Stimulated activated CD4-positive, alpha-beta T cell treated with anti-CD3 and anti-CD28 coated beads, Interleukin-2, amount 100 ng/mL, for 48 hours (primary cell): ENCODE results near the gene RBM46.

ENCODE experiments used
- DNase-seq, 2 donors: peaks; one replicate each; pipeline ENCODE4 v3.0.0-alpha.2; 2020

RBM46 gene, protein sequence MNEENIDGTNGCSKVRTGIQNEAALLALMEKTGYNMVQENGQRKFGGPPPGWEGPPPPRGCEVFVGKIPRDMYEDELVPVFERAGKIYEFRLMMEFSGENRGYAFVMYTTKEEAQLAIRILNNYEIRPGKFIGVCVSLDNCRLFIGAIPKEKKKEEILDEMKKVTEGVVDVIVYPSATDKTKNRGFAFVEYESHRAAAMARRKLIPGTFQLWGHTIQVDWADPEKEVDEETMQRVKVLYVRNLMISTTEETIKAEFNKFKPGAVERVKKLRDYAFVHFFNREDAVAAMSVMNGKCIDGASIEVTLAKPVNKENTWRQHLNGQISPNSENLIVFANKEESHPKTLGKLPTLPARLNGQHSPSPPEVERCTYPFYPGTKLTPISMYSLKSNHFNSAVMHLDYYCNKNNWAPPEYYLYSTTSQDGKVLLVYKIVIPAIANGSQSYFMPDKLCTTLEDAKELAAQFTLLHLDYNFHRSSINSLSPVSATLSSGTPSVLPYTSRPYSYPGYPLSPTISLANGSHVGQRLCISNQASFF

DNA sequence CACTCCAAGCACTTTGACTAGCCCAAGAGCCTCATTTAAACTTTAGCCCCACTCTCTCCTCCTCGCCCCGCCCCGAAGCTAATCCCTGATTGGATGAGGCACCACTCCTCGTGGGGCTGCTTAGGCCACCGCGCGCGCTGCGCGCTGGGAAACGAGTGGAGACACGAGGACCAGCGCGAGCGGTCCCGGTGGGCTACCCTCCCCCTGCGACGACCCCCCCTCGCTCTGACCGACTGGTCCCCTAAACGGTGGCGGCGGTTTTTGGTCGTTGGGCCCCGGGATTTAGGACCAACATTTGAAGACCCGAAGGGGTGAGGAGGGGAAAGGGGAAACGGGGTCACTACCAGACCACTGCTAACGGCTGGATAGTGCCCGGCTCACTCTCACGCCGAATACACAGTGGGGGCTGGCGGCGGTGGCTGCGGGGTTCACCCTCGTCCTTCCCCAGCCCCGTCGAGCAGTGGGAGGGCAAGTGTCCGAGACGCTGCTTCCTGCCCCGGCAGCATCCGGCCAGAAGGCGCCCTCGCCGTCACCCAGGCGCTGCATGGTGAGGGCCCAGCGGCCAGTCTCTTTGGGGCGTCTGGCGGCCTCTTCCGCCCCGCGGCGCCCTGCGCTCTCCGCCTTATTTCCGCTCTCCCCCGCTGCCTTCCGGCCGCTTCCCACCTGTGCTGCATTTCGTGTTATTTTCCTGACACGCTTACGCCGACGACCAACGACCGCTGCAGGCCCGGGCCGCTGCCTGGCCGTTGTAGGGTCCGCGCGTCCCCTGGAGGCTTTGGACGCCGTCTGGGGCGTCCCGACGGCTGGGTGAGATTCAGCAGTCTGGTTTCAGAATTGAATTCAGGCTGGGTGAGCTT is at the start of gene RBM46:
Gene RBM46, plus strand, starts transcription at position 147 of the 857 bp plus-strand sequence. CDS start 15,481 bp downstream, outside the sequence.
- DNase-seq = no peak

DNA sequence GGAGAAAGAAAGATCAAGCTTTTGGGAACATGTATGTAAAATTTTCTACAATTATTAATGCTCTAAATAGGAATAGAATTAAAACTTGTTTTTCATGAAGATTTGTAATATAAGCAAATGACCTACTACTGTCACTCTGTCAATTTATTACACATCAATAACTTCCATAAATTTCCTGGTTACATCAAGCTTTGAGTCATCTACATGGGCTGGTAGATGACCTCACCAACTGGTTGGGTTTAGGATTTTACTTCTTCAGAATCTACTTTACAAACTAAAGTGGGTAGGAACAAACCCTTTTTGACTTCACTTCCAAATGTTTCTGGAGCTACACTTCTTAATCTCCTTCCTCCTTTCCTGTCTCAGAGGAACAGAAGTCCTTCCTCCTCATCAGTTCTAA is 49.3 kb upstream of the RBM46 start:
- DNase-seq = no peak

DNA sequence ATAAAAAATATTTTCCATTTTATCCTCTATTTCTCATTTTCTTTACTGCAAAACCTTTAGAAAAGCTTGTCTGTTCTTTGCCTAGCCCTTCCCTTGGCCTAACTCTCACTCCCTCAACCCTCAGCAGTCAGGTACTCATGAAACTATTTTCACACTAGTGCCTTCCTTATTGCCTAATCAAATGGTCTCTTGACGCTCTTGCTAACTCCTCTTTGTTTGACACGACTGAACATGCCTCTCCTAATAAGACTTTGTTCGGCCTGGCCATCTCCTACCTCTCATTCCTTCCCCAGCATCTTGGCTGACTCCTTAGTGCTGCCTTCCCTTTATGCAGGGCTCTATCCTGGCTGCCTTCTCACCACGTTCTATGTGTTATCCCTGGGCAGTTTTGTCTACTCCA is 48.4 kb upstream of the RBM46 start:
- no peak for DNase-seq

DNA sequence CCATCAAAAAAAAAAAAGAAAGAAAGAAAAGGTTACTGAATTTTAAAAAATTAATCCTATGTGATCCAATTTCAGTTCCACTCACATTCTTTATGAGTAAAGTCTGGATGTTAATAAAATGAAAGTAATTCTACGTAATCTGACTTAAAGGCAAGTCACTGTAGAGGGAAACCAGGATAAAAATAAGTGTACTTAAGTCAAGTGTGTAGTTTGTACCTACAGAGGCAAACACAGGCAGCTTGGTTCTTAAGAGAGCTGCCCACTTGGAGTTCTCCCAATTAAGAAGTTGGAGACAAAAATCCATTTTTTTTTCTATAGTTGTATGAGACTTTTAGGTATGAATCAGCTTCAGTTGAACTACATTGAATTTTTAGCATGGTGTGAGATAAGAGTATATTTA is 44.3 kb upstream of the RBM46 start:
- DNase-seq = no peak

DNA sequence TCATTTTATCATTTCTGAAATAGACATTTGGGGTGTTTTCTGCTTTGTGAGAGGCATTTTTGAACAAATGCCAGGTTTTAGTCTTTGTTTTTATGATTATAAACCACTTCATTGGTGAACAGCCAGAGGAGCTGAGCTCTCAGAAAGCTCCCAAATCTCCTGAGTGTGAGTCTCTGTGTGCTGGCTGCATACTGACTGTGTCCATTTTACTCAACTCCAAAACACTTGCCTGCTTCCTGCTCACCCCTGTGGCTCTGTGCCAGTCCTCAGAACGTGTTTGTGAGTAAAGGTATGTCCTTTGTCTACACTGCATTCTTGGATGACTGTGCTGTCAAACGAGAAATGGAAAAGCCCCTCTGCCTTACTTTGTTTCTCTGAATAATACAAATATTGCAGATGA is 42.6 kb upstream of the RBM46 start:
- DNase-seq = no peak

DNA sequence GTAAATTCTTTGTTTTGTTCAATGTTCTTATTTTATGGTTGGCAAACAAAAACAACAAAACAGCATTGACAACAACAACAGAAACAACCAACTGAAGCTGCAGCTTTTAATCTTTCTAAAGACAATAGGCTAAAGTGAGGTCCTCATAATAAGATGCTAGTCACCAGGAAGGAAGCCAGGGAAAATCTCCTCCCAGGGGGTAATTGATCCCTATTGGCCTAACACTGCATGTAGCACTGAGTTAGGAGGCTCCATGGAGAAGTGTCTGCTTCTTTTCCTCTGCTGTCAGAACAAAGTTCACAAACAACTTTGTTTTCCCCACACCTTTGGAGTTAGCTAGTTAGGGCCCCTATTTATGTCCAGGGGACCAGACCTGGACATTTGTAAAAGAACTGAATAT is 42.0 kb upstream of the RBM46 start:
- DNase-seq = no peak

DNA sequence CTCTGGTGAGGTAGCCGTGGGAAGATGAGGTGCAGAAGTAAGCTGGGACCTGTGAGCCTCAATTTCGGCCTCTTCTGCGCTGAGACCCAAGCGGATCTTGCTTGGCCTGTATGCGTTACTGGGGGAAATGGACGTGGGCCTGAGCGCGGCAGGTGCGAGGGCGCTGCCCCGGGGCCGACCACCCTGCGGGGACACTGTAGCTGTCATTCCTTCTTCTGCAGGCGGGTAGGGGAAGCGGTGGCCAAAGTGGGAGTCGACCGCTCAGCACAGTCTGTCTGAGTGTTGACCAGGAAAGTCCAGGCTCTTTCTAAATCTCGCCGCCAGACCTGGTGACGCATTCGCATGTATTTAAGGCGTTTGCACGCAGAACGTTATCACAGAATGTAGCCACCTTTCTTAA is 40.6 kb upstream of the RBM46 start:
- no peak for DNase-seq

DNA sequence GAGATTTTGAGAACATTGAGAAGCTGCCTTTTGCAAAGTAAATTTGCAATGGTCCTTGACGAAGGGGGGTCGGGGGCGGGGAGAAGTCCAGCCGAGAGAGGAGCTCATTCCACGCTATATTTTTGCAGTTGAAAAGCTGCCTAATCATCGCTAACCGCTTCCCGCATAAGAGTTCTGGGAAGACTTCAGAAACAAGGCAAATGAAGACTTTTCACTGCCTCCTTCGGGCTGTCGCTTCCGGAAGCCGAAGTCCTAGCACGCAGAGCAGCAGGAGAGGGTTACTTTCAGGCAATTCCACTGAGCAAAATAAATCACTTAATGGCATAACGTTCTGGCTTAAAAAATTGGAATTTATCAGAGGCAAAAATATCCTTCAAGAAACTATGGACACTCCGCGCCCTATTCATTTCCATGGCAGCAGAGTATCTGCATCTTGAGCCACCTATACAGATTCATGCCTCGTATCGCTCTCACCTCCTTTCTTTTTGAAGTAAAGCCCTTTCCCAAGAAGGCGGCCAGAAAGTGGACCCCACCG is 39.9 kb upstream of the RBM46 start:
- no peak for DNase-seq

DNA sequence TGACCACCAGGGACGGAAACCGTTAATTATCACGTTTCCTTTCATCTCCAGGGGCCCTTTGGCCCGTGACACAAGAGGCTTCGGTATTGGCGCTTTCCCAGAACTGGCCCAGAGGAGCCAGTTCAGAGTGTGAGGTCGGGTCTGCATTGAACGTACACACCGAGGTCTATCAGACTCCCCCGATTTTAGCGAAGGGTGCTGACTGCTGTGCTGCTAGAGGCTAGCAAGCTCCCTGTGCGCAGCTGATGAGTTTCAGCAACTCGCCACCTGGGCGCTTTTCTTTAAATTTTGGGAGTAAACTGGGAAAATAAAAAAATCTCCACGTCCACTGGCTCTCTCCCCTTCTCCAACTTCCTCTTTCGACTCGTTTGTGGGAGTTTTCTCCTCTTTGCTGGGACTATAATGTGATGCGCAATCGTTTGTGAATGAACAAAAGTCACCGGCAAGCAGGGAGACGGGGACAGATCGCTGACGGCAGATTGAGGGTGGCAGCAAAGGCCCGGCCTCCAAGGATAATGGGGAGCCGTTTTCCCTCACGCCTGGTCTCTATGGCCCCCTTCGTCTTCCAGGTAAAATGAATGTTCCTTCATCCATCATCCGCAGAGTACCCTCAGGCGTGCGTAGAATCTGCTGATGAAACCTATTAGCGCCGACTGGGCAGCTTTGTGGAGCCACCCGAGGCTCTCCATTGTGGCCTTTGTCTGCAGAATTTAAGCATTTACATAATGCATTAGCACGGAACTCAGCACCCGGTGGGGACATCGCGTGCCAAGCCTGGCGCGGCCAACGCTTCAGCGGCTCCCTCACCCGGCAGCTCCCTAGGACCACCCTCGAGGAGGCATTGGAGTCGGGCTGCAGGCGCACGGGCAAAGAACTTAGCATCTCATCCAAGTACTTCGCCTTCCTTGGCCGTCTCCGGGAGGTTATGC is 38.9 kb upstream of the RBM46 start:
- no peak for DNase-seq

DNA sequence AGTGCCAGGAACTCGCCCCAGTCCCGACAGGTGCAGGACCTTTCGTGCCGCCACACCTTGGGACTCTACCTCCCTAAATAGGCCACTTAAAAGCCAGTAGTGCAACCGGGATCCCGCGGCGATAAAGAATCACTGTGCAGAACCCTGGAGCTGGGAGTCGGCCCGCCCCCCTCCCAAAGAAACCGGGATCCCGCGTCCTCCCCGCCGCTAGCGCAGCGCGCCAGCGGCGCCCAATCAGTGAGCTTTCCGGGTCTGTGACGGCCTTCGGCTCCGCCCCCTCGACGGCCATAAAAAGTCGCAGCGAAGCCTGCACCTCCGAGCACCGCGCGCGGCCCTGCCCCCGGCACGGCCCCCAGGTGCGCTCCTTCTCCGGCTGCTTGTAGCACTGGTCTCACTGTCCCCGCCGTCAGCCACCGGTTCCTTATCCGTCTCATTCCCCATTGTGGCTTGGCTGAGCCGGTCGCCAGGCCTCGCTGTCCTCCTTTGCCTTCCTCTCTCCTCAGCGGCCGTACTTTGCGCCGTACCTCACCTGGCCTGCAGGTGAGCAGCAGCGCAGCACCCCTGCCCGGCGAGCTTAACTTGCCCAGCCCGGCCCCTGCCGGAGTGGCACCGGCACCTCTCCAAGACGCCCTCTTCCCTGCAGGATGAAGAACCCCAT is 37.3 kb upstream of the RBM46 start, which contains the start of gene LRAT:
Gene LRAT, plus strand, starts transcription at position 318 of the 658 bp plus-strand sequence. Its CDS starts 327 bp downstream, at position 645.
- peak; percentile 17 to 33 for DNase-seq

DNA sequence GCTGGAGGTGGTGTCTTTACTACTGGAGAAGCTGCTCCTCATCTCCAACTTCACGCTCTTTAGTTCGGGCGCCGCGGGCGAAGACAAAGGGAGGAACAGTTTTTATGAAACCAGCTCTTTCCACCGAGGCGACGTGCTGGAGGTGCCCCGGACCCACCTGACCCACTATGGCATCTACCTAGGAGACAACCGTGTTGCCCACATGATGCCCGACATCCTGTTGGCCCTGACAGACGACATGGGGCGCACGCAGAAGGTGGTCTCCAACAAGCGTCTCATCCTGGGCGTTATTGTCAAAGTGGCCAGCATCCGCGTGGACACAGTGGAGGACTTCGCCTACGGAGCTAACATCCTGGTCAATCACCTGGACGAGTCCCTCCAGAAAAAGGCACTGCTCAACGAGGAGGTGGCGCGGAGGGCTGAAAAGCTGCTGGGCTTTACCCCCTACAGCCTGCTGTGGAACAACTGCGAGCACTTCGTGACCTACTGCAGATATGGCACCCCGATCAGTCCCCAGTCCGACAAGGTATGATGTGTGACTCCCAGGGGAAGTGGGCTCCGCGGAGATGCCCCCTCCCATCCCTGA is 36.6 kb upstream of the RBM46 start:
- DNase-seq = no peak

DNA sequence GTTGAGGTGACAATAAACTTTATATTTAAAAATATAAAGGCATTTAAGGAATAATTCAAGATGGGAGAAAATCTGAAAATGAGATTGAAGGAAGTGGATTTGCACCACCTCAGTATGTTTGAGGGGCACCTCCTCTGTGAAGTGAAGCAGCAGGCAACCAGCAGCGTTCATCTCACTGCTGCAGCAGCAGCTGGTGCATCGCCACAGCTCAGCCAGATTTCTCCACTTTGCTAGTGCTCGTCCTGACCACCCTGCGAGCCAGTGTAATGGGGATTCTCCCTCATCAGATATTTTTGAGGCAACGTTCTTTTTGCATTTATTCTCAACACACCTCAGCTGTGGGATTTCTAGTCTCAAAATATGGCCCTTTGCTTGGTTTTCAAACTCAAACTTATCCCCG is 23.4 kb upstream of the RBM46 start:
- DNase-seq = no peak

DNA sequence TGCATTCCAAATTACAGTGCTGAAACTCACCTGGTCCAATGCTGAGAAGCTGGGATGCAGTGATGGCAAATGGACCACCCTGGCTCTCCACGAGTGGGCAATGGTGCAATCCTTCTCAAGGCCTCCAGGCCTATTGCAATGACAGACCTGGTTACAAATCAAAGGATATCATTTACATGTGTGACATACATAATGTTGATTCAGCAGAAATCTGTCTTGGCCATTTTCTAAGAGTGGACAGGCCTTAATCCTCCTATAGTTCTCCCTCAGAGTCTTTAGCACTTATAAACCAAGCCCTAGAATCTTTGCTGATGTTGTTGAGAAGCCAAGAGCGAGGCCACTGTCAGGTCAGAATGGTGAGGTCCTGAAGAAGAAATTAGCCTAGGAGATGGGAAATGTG is 20.2 kb upstream of the RBM46 start:
- no peak for DNase-seq

DNA sequence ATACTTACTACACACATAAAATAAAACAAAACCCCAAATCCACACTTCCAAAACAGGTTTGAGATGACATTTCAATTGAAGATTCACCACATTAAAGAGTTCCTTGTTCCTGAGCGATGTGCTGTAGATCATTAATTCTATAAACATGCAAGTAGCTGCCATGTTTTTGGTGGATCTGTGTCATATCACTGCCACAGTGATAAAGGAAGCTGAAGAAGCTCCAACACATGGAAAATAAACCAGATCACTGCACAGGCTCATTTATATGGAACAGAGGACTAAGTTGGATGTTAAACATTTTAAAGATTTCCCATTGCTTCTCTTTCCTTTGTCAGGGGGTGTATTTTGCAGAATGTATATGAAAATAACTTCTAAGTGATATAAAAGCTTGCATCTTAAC is 2.8 kb upstream of the RBM46 start:
- DNase-seq = no peak

DNA sequence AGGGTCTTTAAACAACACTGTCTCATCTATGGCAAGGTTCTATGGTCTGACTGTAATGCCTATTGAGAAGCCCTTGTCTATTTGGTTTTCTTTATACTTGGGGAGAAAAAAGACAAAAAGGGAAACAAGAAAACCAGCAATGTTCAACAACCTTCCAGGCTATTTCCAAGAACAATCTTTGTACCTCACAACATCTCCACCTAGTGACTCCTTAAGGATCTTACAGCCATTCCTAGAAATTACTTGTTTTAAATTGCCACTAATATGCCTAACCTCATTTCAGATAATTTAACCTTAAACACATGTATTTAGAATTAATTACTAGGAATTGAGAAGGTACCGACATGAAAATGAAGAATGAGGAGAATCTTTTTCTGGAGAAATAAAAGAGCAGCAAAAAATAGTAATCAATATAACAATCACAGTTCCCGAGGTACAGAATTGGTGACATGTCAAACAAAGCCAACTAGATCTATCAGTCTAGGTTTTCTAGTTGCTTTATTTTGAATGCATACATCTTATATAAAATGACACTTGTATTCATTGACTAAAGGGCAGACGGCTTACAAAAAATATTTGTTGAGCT is 1.6 kb upstream of the RBM46 start:
- no peak for DNase-seq

DNA sequence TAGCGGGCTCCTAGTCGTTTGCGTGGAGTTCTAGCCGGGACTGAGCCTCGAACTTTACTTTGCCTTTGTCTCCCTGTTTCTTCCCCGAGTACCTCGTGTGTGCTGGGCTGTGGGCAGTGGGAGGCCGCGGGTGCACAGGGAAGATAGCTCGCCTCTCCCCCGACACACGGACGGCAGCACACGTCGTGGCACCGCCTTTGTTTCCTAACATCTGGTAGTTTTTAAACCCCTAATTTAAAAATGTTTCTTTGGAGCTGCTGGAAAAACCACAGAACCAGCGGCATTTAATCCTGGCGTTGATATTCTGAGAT is 866 bp downstream of the RBM46 start:
- no peak for DNase-seq

DNA sequence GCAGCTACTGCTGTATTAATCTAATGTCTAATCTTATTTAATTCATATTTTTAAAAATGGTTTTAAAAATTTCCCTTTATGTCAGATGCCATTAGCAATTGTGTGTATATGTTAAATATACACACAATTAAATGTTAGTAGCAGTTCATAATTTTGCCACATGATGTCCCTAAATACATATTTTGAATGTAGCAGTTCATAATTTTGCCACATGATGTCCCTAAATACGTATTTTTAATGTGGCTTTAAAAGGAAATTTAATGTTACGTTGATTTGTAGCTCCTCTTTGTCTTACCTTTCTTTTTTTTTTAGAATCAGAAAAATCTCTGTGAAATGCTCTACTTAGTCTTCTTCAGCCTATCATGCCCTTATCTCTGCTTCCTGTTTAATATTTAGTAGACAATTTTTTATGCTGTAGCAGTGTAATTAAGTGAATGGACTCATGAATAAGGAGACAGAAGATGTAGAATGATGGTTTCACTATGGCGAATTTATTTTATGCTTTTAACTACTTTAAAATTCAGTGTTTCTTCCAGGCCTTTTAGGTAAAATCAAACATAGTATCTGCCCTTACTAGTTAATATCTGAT is 26.1 kb downstream of the RBM46 start:
- DNase-seq = no peak

DNA sequence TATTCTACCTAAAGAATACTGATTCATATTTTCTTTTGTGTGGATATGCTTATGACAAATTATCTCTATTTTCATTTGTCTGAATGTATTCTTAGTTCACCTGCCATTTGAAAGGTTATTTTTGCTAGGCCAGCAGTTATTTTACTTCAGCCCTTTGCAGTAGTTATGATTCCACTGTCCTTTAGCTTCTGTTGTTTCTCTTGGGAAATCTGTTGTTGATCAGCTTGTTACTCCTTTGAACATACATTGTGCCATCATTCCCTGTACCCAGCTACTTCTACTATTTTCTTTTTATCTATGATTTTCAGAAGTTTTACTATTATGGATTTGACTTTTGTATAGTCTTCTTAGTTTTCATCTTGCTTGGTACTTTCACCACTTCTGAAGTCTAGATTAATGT is 37.2 kb downstream of the RBM46 start:
- no peak for DNase-seq

DNA sequence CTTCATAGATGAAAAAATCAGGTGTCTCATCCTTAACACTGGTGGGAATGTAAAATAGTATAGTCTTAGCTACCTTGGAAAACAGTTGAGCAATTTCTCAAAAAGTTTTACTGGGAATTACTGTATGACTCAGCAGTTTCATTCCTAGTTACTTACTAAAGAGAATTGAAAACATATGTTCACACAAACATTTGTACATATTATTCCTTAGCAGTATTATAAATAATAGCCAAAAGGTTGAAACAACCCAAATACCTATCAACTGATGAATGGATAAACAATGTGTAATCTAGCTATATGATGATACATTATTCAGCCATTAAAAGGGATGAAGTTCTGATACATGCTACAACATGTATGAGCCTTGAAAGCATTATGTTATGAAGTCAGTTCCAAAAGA is 41.7 kb downstream of the RBM46 start:
- no peak for DNase-seq

DNA sequence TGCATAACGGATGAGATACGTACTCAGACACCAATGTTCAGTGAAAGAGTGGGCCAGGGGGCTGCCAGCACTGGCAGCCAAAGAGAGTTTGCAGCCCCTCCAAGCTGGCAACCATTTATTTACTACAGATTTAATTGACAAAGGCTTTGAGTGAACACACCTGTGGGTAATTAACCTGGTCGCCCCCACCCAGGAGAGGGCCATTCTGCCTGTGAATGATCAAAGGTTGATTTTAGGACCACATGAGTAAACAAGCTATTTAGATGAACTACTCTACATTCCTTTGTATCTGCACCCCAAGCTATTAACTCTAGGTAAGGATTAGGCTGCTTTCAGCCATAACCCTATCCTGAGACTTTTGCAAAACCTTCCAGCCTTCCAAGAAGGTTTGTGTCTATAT is 55.0 kb downstream of the RBM46 start:
- DNase-seq = no peak

DNA sequence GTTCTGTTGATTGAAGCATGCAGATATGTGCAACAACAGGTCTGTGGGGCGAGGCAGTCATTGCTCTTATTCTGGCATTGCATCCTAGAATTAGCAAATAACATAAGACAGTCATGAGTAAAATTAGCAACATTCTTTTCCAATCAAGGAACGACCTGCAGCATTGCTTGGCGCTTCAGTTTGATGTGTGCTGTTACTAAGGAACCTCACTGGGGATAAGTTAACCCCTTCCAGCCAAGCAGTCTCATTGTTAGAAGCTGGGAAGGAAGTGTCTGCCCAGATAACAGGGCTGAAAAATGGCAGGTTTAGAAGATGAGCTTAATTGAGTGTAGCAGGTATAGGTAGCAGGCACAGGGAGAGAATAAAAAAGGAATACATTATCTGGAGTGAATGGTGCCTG is 55.4 kb downstream of the RBM46 start:
- DNase-seq = no peak
